ENCODE data around the gene APRT. TPM values are rescaled to one million over a fixed set of nuclear protein-coding genes. Genes with fewer than 3 reads are reported as not detected.

The APRT gene
- total RNA-seq, 1 donor from 2014 or later: 85.2 TPM

- Histone ChIP-seq H3K4me1 (no peaks in the 10 kb centered on the region), H3K36me3 (peaks cover 20% of the 10 kb centered on the region), H3K27ac (no peak overlapping the region), H3K4me3 (no peak overlapping the region), H3K27me3 (no peaks in the 10 kb centered on the region), H3K9me3 (no peaks in the 10 kb centered on the region)
- no peak for TF ChIP-seq CTCF (IDR thresholded peaks at IDR 0.05)
- ATAC-seq: no peak
- intact Hi-C loops (cut with DNase I): no loop called here
- DNase-seq: no peak
Measured at GRCh38 chr16:88841521-88842307, 30.0 kb upstream of the APRT start.

- no peak for ATAC-seq
Measured at GRCh38 chr16:88840600-88841215, 29.0 kb upstream of the APRT start.

GRCh38 chr16:88839745-88840599 is 28.2 kb upstream of the APRT start:
- Histone ChIP-seq H3K4me3 (no peak overlapping the region), H3K27me3 (no peaks in the 10 kb centered on the region), H3K36me3 (peaks cover 27% of the 10 kb centered on the region), H3K27ac (no peak overlapping the region), H3K9me3 (no peaks in the 10 kb centered on the region), H3K4me1 (no peaks in the 10 kb centered on the region)
- DNase-seq (no peak), ATAC-seq (no peak)
- intact Hi-C loops (cut with DNase I): no loop called here
- TF ChIP-seq CTCF (IDR thresholded peaks at IDR 0.05): no peak

More at GRCh38 chr16:88840600-88841215, 29.0 kb upstream of the APRT start:
- intact Hi-C loops (cut with DNase I): no loop called here
- H3K27me3 ChIP-seq: no peaks in the 10 kb centered on the region
- no peaks in the 10 kb centered on the region for H3K4me1 ChIP-seq
- peaks cover 20% of the 10 kb centered on the region for H3K36me3 ChIP-seq
- no peaks in the 10 kb centered on the region for H3K9me3 ChIP-seq
- TF ChIP-seq CTCF (IDR thresholded peaks at IDR 0.05): no peak
- no peak overlapping the region for H3K27ac ChIP-seq
- no peak overlapping the region for H3K4me3 ChIP-seq
- DNase-seq: no peak

- no peaks in the 10 kb centered on the region for H3K9me3 ChIP-seq
- no peaks in the 10 kb centered on the region for H3K4me1 ChIP-seq
- no peak for DNase-seq
- peaks cover 31% of the 10 kb centered on the region for H3K36me3 ChIP-seq
- no peak for TF ChIP-seq CTCF (IDR thresholded peaks at IDR 0.05)
- intact Hi-C loops (cut with DNase I): no loop called here
- no peaks in the 10 kb centered on the region for H3K27me3 ChIP-seq
- H3K4me3 ChIP-seq: no peak overlapping the region
- H3K27ac ChIP-seq: no peak overlapping the region
- no peak for ATAC-seq
Measured at GRCh38 chr16:88839026-88839529, 27.4 kb upstream of the APRT start.

GRCh38 chr16:88838566-88838965 is 26.8 kb upstream of the APRT start:
- H3K36me3 ChIP-seq: peaks cover 31% of the 10 kb centered on the region
- intact Hi-C loops (cut with DNase I): no loop called here
- no peak overlapping the region for H3K4me3 ChIP-seq
- DNase-seq: no peak
- H3K27me3 ChIP-seq: no peaks in the 10 kb centered on the region
- no peak overlapping the region for H3K27ac ChIP-seq
- ATAC-seq: no peak
- no peaks in the 10 kb centered on the region for H3K9me3 ChIP-seq
- no peaks in the 10 kb centered on the region for H3K4me1 ChIP-seq
- no peak for TF ChIP-seq CTCF (IDR thresholded peaks at IDR 0.05)
